Hematopoietic multipotent progenitor cell treated with erythropoietin and hydrocortisone succinate and interleukin-3 and kit ligand, for 6 days (in vitro differentiated cells): ENCODE data around the gene ZNF521.

Experiments
- DNase-seq: peaks from one replicate; pipeline ENCODE4 v3.0.0-alpha.2; 2015

The ZNF521 gene

DNA sequence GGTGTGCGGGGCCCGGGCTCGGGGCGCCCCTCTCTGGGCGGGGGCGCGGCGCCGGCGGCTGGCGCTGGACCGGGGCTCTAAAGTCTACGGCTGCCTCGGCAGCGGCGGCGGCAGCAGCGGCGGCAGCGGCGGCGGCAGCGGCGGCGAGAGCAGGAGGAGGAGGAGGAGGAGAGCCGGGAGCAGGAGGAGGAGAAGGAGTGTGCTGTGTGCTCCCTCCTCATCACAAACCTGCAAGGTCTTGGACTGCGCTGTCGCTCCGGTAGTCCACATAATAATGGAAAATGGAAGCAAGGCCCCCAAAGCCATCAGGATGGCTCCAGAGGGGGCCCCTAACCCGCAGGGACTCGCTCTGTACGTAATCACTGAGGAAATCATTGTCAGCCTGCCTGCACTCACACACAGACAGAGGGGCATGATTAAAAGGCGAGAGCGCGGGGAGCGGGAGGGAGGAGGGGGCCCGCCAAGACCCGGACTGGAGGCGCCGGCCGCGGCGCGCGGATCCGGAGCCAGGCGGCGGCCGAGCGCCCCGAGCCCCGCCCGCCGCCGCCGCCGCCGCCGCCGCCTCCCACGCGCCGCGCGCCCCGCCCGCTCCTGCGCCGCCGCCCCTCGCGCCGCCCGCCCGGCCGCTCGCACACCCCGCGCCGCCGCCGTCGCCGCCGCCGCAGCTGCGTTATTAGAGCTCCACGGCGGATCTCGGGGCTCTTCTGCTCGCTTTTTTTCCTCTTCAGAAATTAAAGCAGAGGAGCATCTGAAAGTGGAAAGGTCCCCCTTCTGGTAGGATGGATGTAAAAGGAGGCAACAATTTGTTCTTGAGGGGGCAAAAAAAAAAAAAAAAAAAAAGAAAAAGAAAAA, at the start of gene ZNF521:
Gene ZNF521 (minus strand): TSS at position 390 of the 852 bp plus-strand sequence. CDS start 1,220 bp downstream, outside the sequence.
- peak; percentile 94 for DNase-seq

DNA sequence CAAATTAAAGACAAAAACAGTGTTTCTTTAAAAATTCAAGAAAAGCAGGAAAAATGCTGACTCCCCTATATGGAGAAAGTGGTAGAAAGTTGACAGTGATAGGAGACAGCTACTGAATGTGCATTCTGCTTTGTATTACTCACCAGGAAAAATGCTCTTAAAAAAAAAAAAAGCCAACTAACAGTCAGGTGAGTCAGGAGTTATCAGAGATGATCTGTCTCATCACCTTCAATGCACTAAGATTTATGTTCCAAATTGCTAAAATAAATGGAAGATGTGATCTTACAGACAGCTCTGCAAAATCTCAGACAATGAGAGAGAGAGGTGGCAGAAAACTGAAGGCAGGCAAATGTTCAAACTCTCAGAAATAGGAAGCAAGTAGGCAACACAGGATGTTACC, 47.6 kb upstream of the ZNF521 start:
- no peak for DNase-seq

DNA sequence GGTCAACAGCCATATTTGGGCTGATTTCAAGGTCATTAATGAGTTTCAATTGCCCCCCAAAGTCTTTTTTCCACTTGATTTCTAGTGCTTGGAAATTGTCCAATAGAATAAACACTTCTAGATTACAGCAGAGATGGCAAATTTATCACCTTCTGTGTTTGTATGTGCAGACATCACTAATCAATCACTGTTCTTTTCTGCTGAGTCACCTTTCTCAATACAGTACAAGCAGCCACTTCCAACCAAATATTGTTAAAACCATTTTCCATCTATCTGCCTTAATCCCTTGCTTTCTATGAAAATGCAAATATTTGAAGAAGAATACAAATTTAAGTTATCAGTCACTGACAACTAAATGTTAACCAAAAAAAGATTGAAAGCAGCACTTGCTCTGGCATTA, 40.2 kb upstream of the ZNF521 start:
- no peak for DNase-seq

DNA sequence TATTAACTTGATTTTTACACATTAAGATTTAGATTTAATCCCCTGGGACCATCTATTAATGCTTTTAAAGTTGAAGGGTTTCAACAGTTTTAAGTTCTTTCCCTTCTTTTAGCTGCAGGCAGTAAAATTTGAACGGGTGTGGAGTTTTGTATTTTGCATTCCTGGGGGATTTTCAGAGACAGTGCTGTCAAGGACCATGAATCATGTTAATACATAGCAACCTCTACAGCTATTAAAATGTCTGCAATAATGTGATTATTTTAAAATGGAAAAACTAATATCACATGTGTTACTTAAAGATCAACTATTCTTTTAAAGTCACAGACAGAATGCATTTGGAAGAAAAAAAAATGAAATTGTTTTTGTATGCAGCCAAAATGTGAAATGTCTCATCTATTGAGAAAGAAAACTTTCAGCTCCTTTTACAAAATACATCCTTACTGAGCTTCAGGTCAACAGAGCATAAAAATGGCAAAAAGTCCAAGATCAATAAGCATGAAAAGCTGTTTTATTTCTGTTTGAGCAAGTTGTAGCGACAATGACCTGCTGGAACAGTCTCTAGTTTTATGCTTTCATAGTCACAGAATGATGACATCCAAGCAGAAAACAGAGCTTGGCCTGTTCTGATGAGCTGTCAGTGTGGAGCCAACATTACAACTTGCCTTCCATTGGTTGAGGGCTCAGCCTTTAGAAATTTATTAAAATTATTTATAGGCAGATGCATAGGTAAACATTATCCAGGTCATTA, 21.6 kb upstream of the ZNF521 start:
- no peak for DNase-seq

DNA sequence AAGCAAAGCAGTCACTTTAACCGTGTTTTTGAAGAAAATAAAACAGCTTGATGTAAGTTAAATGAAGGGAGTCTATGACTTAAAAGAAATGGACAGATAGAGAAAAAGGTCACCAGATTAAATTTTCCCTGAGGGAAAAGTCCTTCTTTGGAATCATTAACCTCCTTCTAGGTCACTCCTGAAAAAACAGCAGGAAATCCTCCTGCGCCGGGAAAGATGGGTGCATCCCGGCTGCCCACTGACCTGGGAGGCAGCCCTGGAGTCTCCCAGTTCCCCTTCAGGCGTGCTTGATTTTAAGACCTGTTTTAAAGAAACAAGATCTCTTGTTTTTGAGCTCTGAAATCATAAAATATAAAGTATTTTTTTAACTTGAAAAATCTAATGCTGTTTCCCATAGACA, 18.4 kb upstream of the ZNF521 start:
- no peak for DNase-seq

DNA sequence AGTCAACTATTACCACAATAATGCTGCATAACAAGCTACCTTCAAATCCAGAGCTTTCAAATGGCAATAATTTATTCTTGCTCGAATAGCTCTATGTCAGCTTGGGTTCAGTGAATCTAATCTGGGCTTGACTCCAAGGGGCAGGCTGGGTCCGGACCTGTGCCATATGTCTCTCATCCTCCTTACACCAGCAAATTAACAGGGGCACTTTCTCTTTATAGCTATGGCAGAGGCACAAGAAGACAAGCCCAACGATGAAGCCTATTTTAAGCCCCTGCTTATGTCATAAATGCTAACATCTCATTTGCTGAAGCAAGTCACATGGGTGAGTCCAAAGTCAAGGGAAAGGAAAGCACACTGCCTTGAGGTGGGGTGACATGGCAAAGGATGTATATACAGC, 13.3 kb upstream of the ZNF521 start:
- DNase-seq, result no peak

DNA sequence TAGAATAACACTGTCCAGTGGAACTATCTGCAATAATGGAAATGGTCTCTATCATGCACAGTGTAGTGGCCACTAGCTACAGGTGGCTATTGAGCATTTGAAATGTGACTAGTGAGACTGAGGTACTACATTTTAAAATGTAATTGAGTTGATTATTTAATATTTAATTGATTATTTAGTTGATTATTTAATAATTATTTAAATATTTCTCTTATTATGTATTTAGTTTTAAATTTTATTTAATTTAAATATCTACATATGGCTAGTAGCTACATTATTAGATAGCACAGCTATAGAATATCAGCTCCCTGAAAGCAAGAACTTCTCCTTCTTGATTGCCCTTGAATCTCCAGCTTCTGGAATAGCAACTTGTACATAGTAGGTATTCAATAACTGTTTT, 12.8 kb upstream of the ZNF521 start:
- no peak for DNase-seq

DNA sequence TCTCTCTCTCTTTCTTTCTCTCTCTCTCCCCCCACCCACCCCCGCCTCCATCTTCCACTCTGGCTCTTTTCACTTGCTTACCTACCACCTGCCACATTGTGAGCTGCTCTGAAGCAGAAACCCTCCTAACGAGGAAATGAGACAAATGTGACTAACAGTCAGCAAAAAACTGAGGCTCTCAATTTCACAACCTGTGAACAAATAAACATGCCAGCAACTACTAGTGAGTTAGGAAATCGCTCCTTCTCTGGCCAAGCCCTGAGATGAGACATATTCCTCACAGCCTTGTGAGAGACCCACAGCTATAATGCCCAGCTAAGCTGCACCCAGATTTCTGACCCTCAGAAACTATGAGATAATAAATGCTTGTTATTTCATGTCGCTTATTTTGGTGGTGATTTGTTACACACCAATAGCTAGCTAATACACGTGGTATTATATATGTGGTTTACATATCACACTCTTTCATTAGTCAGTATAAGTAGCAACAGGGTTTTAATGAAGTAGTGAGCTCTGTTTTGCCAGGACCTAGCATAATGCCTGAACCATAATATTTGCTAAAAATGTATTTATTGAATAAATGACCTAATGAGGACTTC, 8.4 kb upstream of the ZNF521 start:
- no peak for DNase-seq

DNA sequence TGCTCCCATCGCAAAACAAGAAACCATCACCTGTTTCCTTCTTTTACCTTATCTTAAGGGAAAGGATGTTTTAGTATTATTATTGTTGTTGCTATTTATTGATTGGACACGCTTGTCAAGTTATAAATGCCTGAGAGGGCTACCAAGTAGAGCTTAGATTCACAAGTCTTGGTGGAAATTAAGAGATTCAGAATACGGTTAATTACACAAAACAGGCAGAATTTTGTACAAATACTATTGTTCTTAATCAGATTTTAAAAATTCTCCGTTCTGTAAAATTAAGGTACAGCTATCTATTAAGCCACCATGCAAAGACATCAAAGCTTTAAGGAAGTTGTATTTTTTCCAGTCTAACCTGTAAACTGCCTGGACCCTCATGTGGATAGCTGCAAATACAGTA, 1.1 kb upstream of the ZNF521 start:
- no peak for DNase-seq

DNA sequence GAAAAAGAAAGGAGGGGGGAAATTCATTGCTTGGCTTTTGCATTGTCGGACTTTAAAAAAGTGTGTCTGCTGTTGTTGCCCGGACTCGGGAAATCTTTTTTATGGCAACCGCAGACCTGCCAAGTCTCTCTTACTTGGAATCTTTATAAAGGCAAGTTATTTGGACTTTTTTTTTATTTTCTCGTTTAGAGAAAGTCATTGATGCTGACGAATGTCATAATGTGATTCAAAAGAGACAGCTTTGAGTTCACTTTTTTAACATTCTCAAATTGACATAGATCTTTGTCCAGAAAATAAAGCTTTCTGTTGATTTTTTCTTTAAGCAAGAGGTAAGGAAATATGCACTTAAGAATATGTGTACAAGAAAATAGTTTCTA, 651 bp upstream of the ZNF521 start:
- DNase-seq, result no peak

DNA sequence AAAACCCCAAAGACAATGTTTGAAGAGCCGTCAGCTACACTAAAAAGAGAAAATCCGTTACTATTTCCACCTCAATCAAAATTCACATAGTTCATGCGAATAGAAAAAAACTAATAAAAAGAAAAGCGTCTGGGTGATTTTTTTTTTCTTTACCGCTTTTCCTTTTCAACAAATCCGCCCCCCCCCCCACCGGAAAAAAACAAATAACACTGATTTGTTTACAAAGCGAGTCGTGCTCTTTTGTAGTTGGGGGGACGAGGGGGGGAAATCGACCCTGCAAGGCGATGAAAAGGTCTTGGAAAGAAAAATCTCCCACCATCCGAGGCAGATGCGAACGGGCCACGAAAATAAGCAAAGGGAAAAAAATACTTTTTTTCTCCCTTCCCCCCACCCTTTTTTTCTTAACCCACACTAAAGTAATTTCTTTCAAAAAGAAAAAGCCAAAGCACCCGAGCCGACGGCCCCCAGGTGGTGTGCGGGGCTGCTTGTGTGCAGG, 638 bp downstream of the ZNF521 start:
- DNase-seq, result no peak

DNA sequence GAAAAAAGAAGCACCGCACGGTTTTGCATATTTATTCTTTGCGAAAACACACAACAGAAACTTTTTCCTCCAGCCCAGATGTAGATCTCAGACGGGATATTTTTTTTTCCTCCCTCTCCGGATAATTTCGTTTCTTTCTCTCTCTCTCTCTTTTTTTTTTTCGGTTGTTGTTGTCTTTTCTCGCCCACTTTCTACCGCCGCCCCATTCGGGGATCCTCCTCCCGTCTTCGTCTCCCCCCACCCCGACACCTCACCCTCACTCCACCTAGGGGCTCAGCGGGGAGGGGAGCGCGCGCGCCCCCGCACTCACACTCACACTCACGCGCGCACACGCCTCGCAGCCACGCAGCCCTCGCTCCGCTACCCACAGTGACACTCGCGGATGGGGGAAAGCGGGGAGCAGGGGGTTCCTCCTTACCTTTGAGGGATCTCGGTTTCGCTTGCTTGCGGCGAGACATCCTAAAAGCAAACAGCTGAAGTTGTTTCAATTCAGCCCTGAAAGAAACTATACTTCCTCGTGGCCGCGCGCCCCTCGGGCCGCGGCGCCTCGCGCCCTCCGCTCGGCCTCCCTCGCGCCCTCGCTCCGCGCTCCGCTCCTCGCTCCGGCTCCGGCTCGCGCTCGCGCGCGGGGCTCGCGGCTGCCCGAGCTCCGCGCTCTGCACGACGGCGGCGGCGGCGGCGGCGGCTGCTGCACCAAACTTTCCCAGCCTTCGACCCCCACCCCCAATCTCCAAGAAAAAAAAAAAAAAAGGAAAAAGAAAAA, 1.3 kb downstream of the ZNF521 start:
- peak; percentile 74 for DNase-seq

DNA sequence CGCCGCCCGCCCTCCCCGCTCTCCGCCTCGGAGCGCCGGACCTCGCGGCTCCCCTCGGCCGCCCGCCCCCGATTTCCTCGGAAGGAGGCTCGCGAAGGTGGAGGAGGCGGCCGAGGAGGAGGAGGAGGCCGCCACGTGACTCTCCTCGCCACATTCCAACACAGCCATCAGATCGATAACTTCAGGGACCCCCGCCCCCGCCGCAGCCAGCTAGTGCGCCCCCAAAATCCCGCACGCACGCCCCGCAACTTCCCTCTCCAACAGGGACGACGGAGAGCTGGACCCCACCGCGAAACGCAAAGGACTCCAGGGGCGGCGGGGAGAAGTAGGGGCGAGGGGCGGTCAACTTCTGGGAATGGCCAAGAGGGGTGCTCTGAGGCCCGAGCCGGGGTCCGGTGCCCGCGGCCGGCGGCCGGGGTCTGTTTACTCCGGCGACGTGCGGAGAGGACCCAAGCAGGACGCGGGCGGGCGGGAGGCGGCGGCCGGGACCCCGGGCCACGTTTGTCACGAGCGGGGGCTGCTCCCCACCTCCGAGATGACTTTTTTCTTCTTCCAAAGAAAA, 2.0 kb downstream of the ZNF521 start:
- DNase-seq, result peak; percentile 50

DNA sequence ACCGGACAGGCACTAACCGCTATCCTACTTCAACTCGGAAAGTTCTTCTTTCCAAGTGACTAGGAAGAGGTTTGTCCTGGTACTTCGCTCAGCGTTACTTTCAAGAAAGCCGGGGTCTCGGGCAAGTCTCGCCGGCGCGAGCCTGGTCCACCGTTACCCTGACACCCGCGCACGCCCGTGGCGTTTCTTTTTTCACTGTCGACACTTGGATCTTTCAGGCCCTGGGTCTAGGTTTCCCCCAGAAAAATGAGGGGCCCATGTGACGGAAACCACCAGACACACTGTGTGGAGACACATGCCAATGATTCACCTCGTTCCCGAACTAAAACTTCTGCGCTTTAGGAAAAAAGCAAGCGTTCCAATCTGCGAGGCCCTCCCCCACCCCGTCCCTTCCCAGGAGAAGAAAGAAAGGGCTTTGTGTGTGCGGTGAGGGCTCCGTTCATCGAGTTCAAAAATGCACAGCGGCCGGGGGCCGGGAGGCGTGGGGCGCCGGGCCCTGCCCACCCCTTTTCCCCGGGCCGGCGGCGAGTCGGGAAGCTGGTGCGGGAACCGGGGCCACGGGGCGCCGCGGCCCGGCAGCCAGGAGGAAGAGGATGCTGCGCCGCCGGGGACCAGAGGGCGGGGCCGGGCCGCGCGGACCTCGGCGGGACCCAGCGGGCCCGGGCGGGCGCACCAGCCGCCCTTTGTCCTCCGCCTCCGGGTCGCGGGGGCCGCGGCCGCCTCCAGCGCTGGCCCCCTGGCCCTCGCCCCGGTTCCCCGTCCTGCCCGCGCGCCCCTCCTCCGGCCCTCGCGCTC, 2.6 kb downstream of the ZNF521 start:
- peak; percentile 57 for DNase-seq

DNA sequence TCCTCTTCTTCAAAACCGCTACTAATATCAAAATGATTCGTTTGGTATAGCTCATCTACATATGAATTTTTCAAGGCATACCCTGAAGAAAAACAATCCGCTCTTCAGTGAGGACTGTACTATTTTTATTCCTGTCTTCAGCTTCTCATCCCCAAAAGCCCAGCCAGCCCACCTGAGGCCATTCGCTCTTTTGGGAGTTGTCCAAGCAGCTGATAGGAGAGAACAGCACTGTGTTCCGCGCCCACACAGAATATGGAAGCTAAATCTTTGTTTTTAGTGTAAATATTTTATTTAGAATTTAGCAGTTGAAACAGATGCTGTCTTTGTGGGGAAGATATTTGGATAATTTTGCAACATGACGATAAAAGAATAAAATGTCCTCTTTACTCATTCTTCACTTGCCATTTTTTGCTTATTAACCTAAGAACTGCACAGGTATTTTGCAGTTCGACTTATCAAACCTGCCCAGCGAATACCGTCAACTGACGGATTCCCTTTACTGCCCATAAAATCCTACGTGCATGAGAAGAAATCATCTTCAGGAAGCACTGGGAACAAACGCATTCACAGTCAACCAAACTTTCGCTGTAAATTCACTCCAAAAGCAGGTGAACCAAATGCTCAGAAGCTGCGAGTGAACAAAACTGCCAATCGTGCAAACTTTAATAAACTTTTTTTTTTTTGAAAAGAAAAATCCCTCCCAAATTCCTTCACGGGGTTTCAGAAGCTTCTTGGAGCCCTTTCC, 3.4 kb downstream of the ZNF521 start:
- no peak for DNase-seq

DNA sequence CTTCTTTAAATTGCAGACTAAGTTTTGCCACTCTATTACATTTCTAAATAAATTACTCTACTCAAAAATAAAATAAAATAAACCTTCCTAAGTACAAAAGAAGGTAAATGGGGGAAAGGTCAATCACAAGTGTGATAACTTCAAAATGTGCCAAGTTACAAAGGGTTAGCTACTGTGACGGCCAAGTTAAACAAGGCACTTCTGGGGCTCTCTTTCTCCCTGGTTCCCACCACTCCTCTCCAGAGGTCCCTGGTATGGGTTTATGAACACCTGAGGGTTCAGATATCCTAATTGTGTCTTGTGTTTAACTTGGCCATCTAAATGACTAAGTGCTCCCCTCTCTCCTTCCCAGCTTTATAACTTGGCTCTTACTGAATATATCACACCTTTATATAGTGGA, 5.4 kb downstream of the ZNF521 start:
- DNase-seq, result no peak

DNA sequence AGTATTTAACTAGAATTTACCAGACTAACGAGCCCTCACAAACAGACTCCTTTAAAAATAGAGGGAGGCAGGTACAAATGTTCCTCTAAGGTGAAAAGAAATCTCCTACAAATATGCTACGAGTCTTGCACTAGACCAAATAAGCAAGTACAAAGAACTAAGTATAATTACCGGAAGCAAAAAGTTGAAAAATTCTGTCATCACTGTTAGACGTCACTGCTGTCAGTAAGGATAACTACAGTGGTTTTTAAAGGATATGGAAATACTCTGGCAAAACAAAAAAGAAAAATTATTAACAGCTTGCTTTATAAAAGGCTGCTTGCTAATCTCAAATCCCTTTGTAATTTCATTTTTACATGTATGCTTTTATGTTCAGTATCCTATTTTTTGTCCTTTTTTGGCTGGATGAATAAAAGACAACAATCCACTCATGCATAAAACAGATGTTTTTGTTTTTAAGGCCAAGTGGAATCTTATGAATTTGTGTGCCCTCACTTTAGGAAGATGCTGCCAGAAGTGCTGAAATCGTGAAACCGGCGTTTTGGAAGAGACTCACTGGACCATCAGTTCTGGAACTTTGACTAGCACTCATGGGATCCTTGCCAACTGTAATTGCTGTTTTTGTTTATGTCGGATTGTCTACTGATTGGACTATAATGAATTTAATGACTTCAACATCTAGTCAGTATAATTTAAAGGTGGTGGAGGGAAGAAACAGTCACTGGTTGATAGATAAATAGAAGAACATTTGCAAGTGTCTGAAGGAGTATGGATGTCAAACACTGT, 6.7 kb downstream of the ZNF521 start:
- no peak for DNase-seq

DNA sequence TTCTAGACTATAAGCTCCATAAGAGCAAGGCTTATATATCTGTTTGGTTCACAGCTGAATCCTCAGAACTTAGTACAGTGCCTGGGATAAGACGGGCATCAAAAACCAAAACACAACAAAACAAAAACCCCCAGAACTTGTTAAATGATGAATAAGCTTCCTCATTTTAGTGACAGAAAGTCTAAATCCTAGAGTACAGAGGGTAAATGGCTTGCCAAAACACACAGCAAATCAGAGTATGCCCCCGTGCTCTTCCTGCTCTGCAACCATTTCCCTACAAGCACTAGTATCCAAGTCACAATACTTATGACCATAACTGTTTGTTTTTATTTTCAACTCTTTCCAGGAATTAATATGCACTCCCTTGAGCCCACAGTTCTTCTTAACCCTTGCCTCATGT, 10.1 kb downstream of the ZNF521 start:
- no peak for DNase-seq

DNA sequence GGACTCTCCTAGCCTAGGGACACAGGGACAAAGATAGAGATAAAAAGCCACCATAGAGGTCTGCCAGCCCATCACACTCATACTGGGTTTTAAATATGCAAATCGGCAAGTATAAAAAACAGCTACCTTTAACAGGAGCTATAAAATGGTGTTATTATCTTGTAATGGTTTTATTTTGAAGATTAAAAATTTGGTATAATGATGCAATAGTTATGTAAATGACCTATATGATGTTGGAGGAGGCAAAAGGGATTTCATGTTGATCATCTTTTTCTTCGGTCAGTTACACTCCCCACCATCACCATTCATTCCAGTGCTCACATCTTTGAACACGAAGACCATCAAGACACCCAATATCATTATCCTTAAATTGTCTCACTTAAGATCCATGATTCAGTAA, 11.2 kb downstream of the ZNF521 start:
- DNase-seq, result no peak

DNA sequence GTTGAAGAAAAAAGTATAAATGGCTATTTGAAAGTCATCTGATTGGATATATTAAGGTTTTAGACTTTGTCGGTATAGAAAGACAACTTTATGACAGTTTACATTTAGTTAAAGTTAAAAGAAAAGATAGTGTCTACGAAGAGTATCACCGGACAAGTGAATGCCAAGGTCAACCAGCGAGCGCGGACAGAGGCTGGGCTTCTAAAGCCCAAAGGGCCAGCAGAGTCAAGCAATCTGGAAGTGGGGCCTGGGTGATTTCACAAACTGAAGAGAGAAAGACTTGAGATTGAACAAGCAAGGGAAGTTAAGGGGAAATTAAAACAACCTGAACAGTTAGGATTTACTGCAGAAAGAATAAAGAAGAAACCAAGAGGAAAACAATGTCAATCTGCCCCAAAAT, 16.3 kb downstream of the ZNF521 start:
- no peak for DNase-seq
